Measurements from ENCODE around the gene EID2. TPM values are rescaled to one million over a fixed set of nuclear protein-coding genes. Genes with fewer than 3 reads are reported as not detected.
A peak's percentile ranks its signal among the peaks of the same experiment; 100 is the strongest.

EID2 gene
- total and polyA plus RNA-seq, 2 of the 8 experiments (the other 6 are each of a cell fraction or from before 2014, with no cell fraction given): 7.8 to 29.6 TPM

DNA sequence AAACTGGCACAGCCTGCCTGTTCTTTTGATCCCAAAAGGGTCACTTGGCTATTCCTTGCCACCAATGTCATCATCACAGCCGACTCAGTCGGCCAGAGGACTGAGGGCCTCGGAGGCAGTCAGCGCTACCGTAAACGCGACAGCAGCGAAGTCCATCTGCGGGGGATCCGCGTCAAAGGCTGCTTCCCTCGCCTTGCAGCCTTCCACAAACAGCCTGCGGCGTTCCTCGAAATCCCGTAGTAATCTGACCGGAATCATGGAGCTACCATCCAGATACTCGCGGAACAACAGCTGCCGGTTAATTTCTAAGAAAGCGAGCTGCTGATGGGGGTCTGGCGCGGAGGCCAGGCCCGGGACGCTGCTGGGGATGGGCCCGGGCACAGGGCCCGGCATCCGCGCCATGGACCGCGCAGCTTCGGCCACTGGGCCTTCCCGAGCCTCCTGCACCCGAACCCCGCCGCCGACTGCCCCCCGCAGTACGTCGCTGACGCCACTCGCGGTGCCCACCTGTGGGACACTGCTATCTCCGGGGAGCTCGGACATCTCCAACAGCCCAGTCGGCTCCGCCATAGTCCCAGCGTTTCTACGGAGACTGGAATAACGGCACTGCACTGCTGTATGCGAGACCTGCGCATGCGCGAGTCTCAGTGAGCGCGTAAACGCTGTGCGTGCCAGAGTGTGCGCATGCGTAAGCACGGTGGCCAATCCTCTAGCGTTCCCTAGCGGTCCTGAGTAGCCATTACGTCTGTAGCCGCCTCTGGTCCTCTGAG is 7.5 kb downstream of the EID2 start, which contains the start of gene EID2B (continued):
- TF ChIP-seq, protein P1, sequence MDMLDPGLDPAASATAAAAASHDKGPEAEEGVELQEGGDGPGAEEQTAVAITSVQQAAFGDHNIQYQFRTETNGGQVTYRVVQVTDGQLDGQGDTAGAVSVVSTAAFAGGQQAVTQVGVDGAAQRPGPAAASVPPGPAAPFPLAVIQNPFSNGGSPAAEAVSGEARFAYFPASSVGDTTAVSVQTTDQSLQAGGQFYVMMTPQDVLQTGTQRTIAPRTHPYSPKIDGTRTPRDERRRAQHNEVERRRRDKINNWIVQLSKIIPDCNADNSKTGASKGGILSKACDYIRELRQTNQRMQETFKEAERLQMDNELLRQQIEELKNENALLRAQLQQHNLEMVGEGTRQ (IDR thresholded peaks at IDR 0.05; ENCODE audit: low read length): no peak
- TF ChIP-seq, protein P2, sequence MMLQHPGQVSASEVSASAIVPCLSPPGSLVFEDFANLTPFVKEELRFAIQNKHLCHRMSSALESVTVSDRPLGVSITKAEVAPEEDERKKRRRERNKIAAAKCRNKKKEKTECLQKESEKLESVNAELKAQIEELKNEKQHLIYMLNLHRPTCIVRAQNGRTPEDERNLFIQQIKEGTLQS (IDR thresholded peaks at IDR 0.05; ENCODE audit: insufficient read depth, low read depth, low read length): peak; percentile 79
- TF ChIP-seq HDAC2 (IDR thresholded peaks at IDR 0.05; ENCODE audit: borderline replicate concordance in 1 of 2, low read depth in 2 of 2, low read length in 2 of 2): peak in 1 of 2 experiments; percentile 70; a peak in 1 of 4 replicates
- peak; percentile 95 for TF ChIP-seq KDM4A (IDR thresholded peaks at IDR 0.05; ENCODE audit: low read depth, low read length, severe bottlenecking)
- TF ChIP-seq, protein P3, sequence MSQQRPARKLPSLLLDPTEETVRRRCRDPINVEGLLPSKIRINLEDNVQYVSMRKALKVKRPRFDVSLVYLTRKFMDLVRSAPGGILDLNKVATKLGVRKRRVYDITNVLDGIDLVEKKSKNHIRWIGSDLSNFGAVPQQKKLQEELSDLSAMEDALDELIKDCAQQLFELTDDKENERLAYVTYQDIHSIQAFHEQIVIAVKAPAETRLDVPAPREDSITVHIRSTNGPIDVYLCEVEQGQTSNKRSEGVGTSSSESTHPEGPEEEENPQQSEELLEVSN (IDR thresholded peaks at IDR 0.05): peak; percentile 34; the same call in 1 of the 2 replicates
- peak; percentile 30 for TF ChIP-seq POLR2AphosphoS5 (IDR thresholded peaks at IDR 0.05; ENCODE audit: low read depth, low read length)
- TF ChIP-seq, protein P4, sequence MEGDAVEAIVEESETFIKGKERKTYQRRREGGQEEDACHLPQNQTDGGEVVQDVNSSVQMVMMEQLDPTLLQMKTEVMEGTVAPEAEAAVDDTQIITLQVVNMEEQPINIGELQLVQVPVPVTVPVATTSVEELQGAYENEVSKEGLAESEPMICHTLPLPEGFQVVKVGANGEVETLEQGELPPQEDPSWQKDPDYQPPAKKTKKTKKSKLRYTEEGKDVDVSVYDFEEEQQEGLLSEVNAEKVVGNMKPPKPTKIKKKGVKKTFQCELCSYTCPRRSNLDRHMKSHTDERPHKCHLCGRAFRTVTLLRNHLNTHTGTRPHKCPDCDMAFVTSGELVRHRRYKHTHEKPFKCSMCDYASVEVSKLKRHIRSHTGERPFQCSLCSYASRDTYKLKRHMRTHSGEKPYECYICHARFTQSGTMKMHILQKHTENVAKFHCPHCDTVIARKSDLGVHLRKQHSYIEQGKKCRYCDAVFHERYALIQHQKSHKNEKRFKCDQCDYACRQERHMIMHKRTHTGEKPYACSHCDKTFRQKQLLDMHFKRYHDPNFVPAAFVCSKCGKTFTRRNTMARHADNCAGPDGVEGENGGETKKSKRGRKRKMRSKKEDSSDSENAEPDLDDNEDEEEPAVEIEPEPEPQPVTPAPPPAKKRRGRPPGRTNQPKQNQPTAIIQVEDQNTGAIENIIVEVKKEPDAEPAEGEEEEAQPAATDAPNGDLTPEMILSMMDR (IDR thresholded peaks at IDR 0.05; ENCODE audit: control extremely low read depth in 1 of 3, insufficient read depth in 1 of 3, low read depth in 1 of 3, low read length in 3 of 3): peak; percentile 94 to 99 (median 99)
- TF ChIP-seq CREB1 (IDR thresholded peaks at IDR 0.05): peak; percentile 57; the same call in 1 of the 2 replicates
- TF ChIP-seq SP4 (IDR thresholded peaks at IDR 0.05; ENCODE audit: low read length): peak; percentile 93; the same call in 1 of the 2 replicates
- TF ChIP-seq RBBP5 (IDR thresholded peaks at IDR 0.05; ENCODE audit: borderline replicate concordance, low read depth, low read length): peak; percentile 58; the same call in 1 of the 2 replicates
- no peak for TF ChIP-seq SRF (IDR thresholded peaks at IDR 0.05; ENCODE audit: low read depth, low read length)
- TF ChIP-seq TAF7 (optimal IDR thresholded peaks at IDR 0.05; ENCODE audit: borderline replicate concordance, low read depth, low read length): no peak
- peak; percentile 78 for TF ChIP-seq YY1 (IDR thresholded peaks at IDR 0.05; ENCODE audit: low read depth, low read length)
- peak; percentile 100 for TF ChIP-seq NRF1 (IDR thresholded peaks at IDR 0.05; ENCODE audit: low read depth, low read length)
- TF ChIP-seq RFX5 (IDR thresholded peaks at IDR 0.05; ENCODE audit: borderline replicate concordance, low read depth, low read length): no peak
- TF ChIP-seq RAD21 (IDR thresholded peaks at IDR 0.05 in 1 of 2, conservative IDR thresholded peaks at IDR 0.05 in 1 of 2; ENCODE audit: low read depth in 2 of 2, low read length in 2 of 2): peak; percentile 97 to 99
- TF ChIP-seq POLR2A (IDR thresholded peaks at IDR 0.05; ENCODE audit: control extremely low read depth in 1 of 2, low read depth in 2 of 2, low read length in 2 of 2): peak in 1 of 2 experiments; percentile 51; a peak in 1 of 3 replicates
